OCI-M1 (cell line): ENCODE measurements around the gene PRPF31.
"Not testable (repeated sequence)": the region's sequence is repeated elsewhere in the genome, so short reads cannot be mapped to it uniquely, and the experiment has no call there.

Source experiments
- DNase-seq: peaks from one replicate; lab custom pipeline; 2025; lab: John Stamatoyannopoulos, UW

PRPF31 gene

GRCh38 chr19:54115109-54116063, at the start of gene PRPF31, which contains the start of gene TFPT:
TSS of gene PRPF31 (plus strand) at chr19:54115754. CDS start at chr19:54118279, 2,525 bp downstream.
TSS of gene TFPT (minus strand) at chr19:54115657. CDS start at chr19:54115269, 388 bp downstream.
- peak; percentile 99 for DNase-seq

GRCh38 chr19:54069470-54069869, 46.1 kb upstream of the PRPF31 start:
- DNase-seq = peak; percentile 25

- DNase-seq = no peak
Observed at GRCh38 chr19:54073829-54074228, 41.7 kb upstream of the PRPF31 start.

- DNase-seq = no peak
Observed at GRCh38 chr19:54074851-54075250, 40.7 kb upstream of the PRPF31 start.

GRCh38 chr19:54077334-54077733, 38.2 kb upstream of the PRPF31 start:
- peak; percentile 62 for DNase-seq

- DNase-seq = no peak
Observed at GRCh38 chr19:54081032-54081431, 34.5 kb upstream of the PRPF31 start, which contains the start of gene TARM1. TSS of gene TARM1 (minus strand) at chr19:54081365. CDS start at chr19:54081340, 25 bp downstream.

GRCh38 chr19:54084410-54084809, 31.1 kb upstream of the PRPF31 start:
- no peak for DNase-seq

GRCh38 chr19:54094426-54095000, 21.0 kb upstream of the PRPF31 start:
- DNase-seq = no peak

GRCh38 chr19:54095136-54095858, 20.3 kb upstream of the PRPF31 start:
- no peak for DNase-seq

GRCh38 chr19:54095859-54096616, 19.5 kb upstream of the PRPF31 start:
- peak; percentile 21 for DNase-seq

- DNase-seq = peak; percentile 42
Observed at GRCh38 chr19:54096617-54097106, 18.9 kb upstream of the PRPF31 start.

GRCh38 chr19:54099190-54099902, 16.2 kb upstream of the PRPF31 start:
- DNase-seq = no peak

- DNase-seq = not testable (repeated sequence)
Observed at GRCh38 chr19:54099903-54100255, 15.7 kb upstream of the PRPF31 start.

- DNase-seq = peak; percentile 58
Observed at GRCh38 chr19:54100561-54100960, 15.0 kb upstream of the PRPF31 start, which contains the start of gene OSCAR. TSS of gene OSCAR (minus strand) at chr19:54100803. CDS start at chr19:54100792, 11 bp downstream.

- DNase-seq = peak; percentile 99
Observed at GRCh38 chr19:54102421-54103169, 13.0 kb upstream of the PRPF31 start, which contains the start of gene NDUFA3. TSS of gene NDUFA3 (plus strand) at chr19:54102855. CDS start at chr19:54102879, 24 bp downstream.

GRCh38 chr19:54104998-54105715, 10.4 kb upstream of the PRPF31 start:
- no peak for DNase-seq

GRCh38 chr19:54105796-54106195, 9.8 kb upstream of the PRPF31 start:
- no peak for DNase-seq

GRCh38 chr19:54106716-54107115, 8.8 kb upstream of the PRPF31 start:
- no peak for DNase-seq

GRCh38 chr19:54107876-54108490, 7.6 kb upstream of the PRPF31 start:
- DNase-seq = no peak
